Neuron (in vitro differentiated cells): ENCODE measurements around the gene IFNGR2.

Experiments used
- H2AFZ ChIP-seq: one replicate; pipeline ENCODE4 v1.6.1; 2013; ENCODE audit warnings: low read depth, mild to moderate bottlenecking, inconsistent platforms, low read length, moderate library complexity
- H3K27me3 ChIP-seq: one replicate; pipeline ENCODE4 v1.6.1; 2013; ENCODE audit warnings: low read length; ENCODE audit not compliant: insufficient read depth
- H3K36me3 ChIP-seq: one replicate; pipeline ENCODE4 v1.6.1; 2013; ENCODE audit warnings: low read length; ENCODE audit not compliant: insufficient read depth
- H3K4me1 ChIP-seq: one replicate; pipeline ENCODE4 v1.6.1; 2013; ENCODE audit warnings: low read length; ENCODE audit not compliant: insufficient read depth
- H3K4me3 ChIP-seq: 2 replicates; pipeline ENCODE4 v1.5.1; 2013; ENCODE audit warnings: mild to moderate bottlenecking, low read length, moderate library complexity
- H3K9me3 ChIP-seq: one replicate; pipeline ENCODE4 v1.6.1; 2013; ENCODE audit warnings: low read length

The IFNGR2 gene

DNA sequence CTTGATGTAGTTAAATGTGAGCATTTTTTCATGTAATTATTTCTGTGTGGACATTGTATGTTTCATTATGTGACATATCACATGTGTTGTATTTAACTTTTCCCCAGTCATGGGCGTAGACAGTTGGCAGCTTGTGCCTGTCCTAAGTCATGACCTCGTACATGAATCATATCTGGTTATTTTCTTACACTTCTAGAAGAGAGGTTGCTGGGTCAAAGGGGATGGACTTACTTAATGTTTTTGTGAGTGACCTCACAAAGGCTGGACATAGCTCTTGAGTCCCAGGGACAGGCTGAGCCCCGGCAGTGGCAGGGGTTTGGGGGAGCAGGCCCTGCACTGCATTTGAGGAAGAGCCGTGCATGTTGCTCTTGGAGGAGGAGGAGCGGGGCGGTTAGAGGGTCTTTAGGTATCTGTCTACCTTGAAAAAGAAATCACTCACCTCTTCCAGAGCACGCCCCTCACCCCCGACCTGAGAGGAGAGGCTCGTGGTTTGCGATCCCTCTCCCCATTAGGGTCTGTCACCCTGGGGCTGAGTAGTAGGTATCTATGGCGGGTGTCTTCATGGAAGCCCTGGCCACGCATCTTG lies 16.4 kb downstream of the IFNGR2 start:
- Histone ChIP-seq H3K36me3 (peaks cover 37% of the 10 kb centered on the region), H3K4me1 (no peaks in the 10 kb centered on the region), H3K4me3 (no peak overlapping the region)

GRCh38 chr21:33421713-33422393 lies 18.6 kb downstream of the IFNGR2 start:
- H3K9me3 ChIP-seq, result no peaks in the 10 kb centered on the region
- no peak overlapping the region for H2AFZ ChIP-seq
- no peaks in the 10 kb centered on the region for H3K4me1 ChIP-seq
- no peaks in the 10 kb centered on the region for H3K27me3 ChIP-seq
- no peak overlapping the region for H3K4me3 ChIP-seq
- H3K36me3 ChIP-seq, result peaks cover 37% of the 10 kb centered on the region

More for the DNA sequence above, 16.4 kb downstream of the IFNGR2 start:
- Histone ChIP-seq H2AFZ (no peak overlapping the region), H3K9me3 (peaks cover 4% of the 10 kb centered on the region), H3K27me3 (no peaks in the 10 kb centered on the region)

DNA sequence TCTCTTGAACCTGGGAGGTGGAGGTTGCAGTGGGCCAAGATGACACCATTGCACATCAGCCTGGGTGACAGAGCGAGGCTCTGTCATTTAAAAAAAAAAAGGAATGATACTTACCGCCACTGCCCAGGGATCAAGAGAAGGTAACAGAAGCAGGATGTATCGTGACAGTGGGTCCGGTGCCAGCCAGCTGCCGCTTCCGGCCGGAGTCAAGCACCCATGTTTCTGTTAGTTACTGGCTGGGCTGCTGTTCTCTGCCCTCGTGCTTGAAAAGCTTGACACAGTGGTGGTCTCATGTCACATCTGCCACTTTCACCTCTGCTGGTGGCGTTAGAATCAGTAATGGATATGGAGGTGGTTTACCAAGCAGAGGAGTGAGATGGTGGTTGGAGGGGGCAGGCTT lies 21.0 kb downstream of the IFNGR2 start:
- Histone ChIP-seq H3K36me3 (peaks cover 48% of the 10 kb centered on the region), H3K4me3 (no peak overlapping the region)

DNA sequence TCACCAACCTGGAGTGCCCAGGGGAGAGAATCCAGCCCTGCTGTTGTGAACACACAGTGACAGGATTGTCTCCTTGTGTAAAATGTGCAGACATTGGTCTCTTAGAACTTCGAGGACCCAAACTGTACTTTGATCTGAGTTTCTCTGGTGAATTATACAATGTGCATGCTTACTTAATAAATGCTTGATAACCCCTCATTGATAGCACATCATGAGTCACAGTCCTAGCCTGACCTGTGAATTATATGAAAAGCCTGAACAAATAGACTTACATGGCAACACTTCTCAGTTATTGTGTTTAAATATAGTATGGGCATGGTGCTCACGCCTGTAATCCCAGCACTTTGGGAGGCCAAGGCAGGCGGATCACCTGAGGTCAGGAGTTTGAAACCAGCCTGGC lies 22.6 kb downstream of the IFNGR2 start:
- Histone ChIP-seq H3K9me3 (no peaks in the 10 kb centered on the region), H3K4me1 (no peaks in the 10 kb centered on the region), H3K27me3 (no peaks in the 10 kb centered on the region), H2AFZ (no peak overlapping the region), H3K4me3 (no peak overlapping the region), H3K36me3 (peaks cover 55% of the 10 kb centered on the region)

More for the DNA sequence above, 21.0 kb downstream of the IFNGR2 start:
- Histone ChIP-seq H3K4me1 (no peaks in the 10 kb centered on the region), H3K9me3 (no peaks in the 10 kb centered on the region), H3K27me3 (no peaks in the 10 kb centered on the region), H2AFZ (no peak overlapping the region)

DNA sequence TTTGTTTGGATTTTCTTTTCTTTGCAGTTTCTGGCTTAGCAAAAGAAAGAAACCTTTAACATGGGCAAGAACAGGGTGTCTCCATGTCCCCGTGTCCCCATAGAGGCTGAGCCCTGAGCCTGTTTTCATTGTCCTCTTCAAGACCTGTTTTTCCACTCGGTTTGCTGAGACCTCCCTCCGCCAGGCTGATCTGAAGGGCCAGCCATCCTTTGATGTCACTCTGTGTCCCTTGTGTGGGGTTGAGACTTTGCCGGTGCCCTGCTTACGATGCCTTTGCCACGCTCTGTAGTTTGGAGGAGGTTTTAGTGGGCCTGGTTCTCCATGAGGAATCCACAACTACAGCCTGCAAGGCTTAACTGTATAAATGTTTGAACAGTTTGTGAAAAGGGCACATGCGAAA lies 23.8 kb downstream of the IFNGR2 start:
- H3K36me3 ChIP-seq, result peaks cover 55% of the 10 kb centered on the region
- H3K9me3 ChIP-seq, result no peaks in the 10 kb centered on the region
- no peaks in the 10 kb centered on the region for H3K4me1 ChIP-seq
- H3K4me3 ChIP-seq, result no peak overlapping the region
- no peaks in the 10 kb centered on the region for H3K27me3 ChIP-seq
- no peak overlapping the region for H2AFZ ChIP-seq

- Histone ChIP-seq H3K27me3 (no peaks in the 10 kb centered on the region), H3K4me3 (no peak overlapping the region), H2AFZ (no peak overlapping the region), H3K36me3 (peaks cover 68% of the 10 kb centered on the region), H3K4me1 (no peaks in the 10 kb centered on the region), H3K9me3 (no peaks in the 10 kb centered on the region)
Observed at GRCh38 chr21:33428669-33429068, 25.5 kb downstream of the IFNGR2 start.

DNA sequence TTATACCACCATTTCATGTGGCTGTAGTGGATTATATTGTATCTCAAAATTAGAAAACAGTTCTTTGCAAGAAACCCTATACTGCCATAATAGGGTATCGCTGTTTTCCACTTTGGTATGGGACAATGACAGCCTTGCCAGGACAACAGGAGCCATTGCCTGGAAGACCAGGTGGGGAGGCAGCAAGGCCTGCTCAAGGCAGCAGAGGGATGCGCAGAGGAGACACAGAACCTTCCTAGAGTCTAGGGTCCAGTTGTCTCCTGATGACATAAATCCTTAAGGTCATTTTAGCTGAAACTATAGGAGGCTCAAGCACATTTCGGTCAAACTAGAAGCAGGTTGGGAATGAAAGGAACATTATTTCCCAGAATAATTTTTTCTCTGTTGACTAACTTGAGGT lies 27.6 kb downstream of the IFNGR2 start:
- Histone ChIP-seq H3K9me3 (no peaks in the 10 kb centered on the region), H3K4me3 (no peak overlapping the region), H3K36me3 (peaks cover 65% of the 10 kb centered on the region), H3K27me3 (no peaks in the 10 kb centered on the region), H3K4me1 (peaks cover 11% of the 10 kb centered on the region), H2AFZ (no peak overlapping the region)

DNA sequence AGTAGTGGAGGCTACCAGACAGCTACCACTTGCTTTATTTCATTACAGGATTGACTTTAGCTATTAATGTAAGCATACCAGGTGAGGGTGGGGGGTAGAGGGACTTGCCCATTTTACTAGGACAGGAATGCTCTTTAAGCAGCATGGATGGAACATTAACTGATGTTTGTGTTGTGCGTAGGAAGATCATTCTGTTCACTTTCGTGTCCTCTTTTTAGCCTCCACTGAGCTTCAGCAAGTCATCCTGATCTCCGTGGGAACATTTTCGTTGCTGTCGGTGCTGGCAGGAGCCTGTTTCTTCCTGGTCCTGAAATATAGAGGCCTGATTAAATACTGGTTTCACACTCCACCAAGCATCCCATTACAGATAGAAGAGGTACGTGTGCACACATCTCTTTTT lies 29.3 kb downstream of the IFNGR2 start:
- Histone ChIP-seq H3K36me3 (peaks cover 63% of the 10 kb centered on the region), H2AFZ (no peak overlapping the region), H3K9me3 (no peaks in the 10 kb centered on the region), H3K4me3 (no peak overlapping the region), H3K4me1 (peaks cover 11% of the 10 kb centered on the region), H3K27me3 (no peaks in the 10 kb centered on the region)

GRCh38 chr21:33433001-33433400 lies 29.8 kb downstream of the IFNGR2 start:
- Histone ChIP-seq H3K36me3 (peaks cover 63% of the 10 kb centered on the region), H3K27me3 (no peaks in the 10 kb centered on the region), H3K4me3 (no peak overlapping the region), H3K9me3 (no peaks in the 10 kb centered on the region), H3K4me1 (peaks cover 11% of the 10 kb centered on the region), H2AFZ (no peak overlapping the region)

- Histone ChIP-seq H3K4me3 (no peak overlapping the region), H3K9me3 (no peaks in the 10 kb centered on the region), H3K27me3 (no peaks in the 10 kb centered on the region), H3K36me3 (peaks cover 63% of the 10 kb centered on the region), H3K4me1 (peaks cover 11% of the 10 kb centered on the region), H2AFZ (no peak overlapping the region)
Observed at GRCh38 chr21:33433425-33434114, 30.4 kb downstream of the IFNGR2 start.

- no peaks in the 10 kb centered on the region for H3K9me3 ChIP-seq
- peaks cover 11% of the 10 kb centered on the region for H3K4me1 ChIP-seq
- H3K4me3 ChIP-seq, result no peak overlapping the region
- H3K27me3 ChIP-seq, result no peaks in the 10 kb centered on the region
- H3K36me3 ChIP-seq, result peaks cover 56% of the 10 kb centered on the region
- H2AFZ ChIP-seq, result no peak overlapping the region
Observed at GRCh38 chr21:33434770-33435360, 31.7 kb downstream of the IFNGR2 start.

GRCh38 chr21:33437140-33437539 lies 33.9 kb downstream of the IFNGR2 start:
- peaks cover 40% of the 10 kb centered on the region for H3K36me3 ChIP-seq
- H3K9me3 ChIP-seq, result no peaks in the 10 kb centered on the region
- H3K27me3 ChIP-seq, result no peaks in the 10 kb centered on the region
- peaks cover 11% of the 10 kb centered on the region for H3K4me1 ChIP-seq
- H2AFZ ChIP-seq, result no peak overlapping the region
- H3K4me3 ChIP-seq, result no peak overlapping the region
